H1 (cell line): ENCODE data around the gene TMEM163. TPM values are rescaled to one million over a fixed set of nuclear protein-coding genes. Genes with fewer than 3 reads are reported as not detected.

Experiments
- CTCF ChIA-PET: fragments of 300-600 bp; sonication (Branson Sonifier 250); formaldehyde crosslinking; loops from one replicate; lab custom pipeline; 2021; ENCODE audit not compliant: partially characterized antibody; lab: Charles Lee
- POLR2A ChIA-PET: fragments of 300-600 bp; sonication (Branson Sonifier 250); formaldehyde crosslinking; loops from one replicate; lab custom pipeline; 2021; ENCODE audit warnings: inconsistent platforms; ENCODE audit not compliant: partially characterized antibody; lab: Charles Lee
- DNase-seq, 2 experiments: peaks; one replicate each; pipeline versions ENCODE4 v3.0.0 to v3.0.0-alpha.2; 2010 to 2022; ENCODE audit warnings: low spot score in 2 of 2, low read depth in 1 of 2, mixed read lengths in 1 of 2
- FAIRE-seq: peaks from 2 replicates; lab custom pipeline; 2011; peaks lifted over from hg19 to GRCh38; lab: Jason Lieb, UNC
- H2AFZ ChIP-seq: 2 replicates; pipeline ENCODE4 v1.8.1; 2012; ENCODE audit warnings: low read length, inconsistent platforms
- H2AK5ac ChIP-seq: 2 replicates; pipeline ENCODE4 v1.6.1; 2013; ENCODE audit warnings: low read depth, low read length
- H2BK120ac ChIP-seq: replicated peaks from 2 replicates; pipeline ENCODE3; 2013; ENCODE audit warnings: low read depth, low read length, inconsistent platforms
- H2BK12ac ChIP-seq: 2 replicates; pipeline ENCODE4 v1.6.1; 2013; ENCODE audit warnings: low read depth, low read length
- H2BK15ac ChIP-seq: 2 replicates; pipeline ENCODE4 v1.6.1; 2013; ENCODE audit warnings: low read length
- H2BK20ac ChIP-seq: 2 replicates; pipeline ENCODE4 v1.6.1; 2013; ENCODE audit warnings: low read length
- H2BK5ac ChIP-seq: 2 replicates; pipeline ENCODE4 v1.6.1; 2013; ENCODE audit warnings: low read depth, low read length
- H3K14ac ChIP-seq: 2 replicates; pipeline ENCODE4 v1.6.1; 2013; ENCODE audit warnings: inconsistent platforms; ENCODE audit not compliant: insufficient read length
- H3K18ac ChIP-seq: 2 replicates; pipeline ENCODE4 v1.6.1; 2013; ENCODE audit warnings: low read length; ENCODE audit errors: extremely low read depth
- H3K23ac ChIP-seq: 2 replicates; pipeline ENCODE4 v1.6.1; 2013; ENCODE audit warnings: inconsistent platforms; ENCODE audit not compliant: insufficient read length
- H3K23me2 ChIP-seq: 2 replicates; pipeline ENCODE4 v1.6.1; 2013; ENCODE audit warnings: low read depth, low read length
- H3K27ac ChIP-seq: 2 replicates; pipeline ENCODE4 v1.6.1; 2011; ENCODE audit warnings: low read depth, low read length, inconsistent platforms
- H3K27me3 ChIP-seq, 4 experiments: replicated peaks in 1 of 4; 1 replicate in 1 of 4; 2 replicates in 3 of 4; pipeline versions ENCODE4 v1.6.1 to v1.8.1; 2011 to 2013; ENCODE audit warnings: low read length in 3 of 4, mild to moderate bottlenecking in 3 of 4, inconsistent platforms in 2 of 4, mixed read lengths in 2 of 4, moderate library complexity in 1 of 4; ENCODE audit not compliant: control insufficient read depth in 3 of 4, insufficient read depth in 3 of 4; ENCODE audit errors: extremely low read depth in 1 of 4
- H3K36me3 ChIP-seq, 4 experiments: 2 replicates each; pipeline versions ENCODE4 v1.6.1 to v1.8.1; 2011 to 2013; ENCODE audit warnings: mild to moderate bottlenecking in 4 of 4, low read length in 3 of 4, moderate library complexity in 2 of 4, control low read depth in 1 of 4, inconsistent platforms in 1 of 4; ENCODE audit not compliant: insufficient read depth in 4 of 4, control insufficient read depth in 2 of 4
- H3K4ac ChIP-seq: replicated peaks from 2 replicates; pipeline ENCODE3; 2013; ENCODE audit warnings: low read length, low read depth, mixed read lengths, inconsistent platforms; ENCODE audit not compliant: insufficient read length
- H3K4me1 ChIP-seq, 4 experiments: replicated peaks in 1 of 4; 1 replicate in 1 of 4; 2 replicates in 3 of 4; pipeline versions ENCODE4 v1.6.1 to v1.8.1; 2011 to 2013; ENCODE audit warnings: low read length in 3 of 4, inconsistent platforms in 2 of 4, mixed read lengths in 1 of 4; ENCODE audit not compliant: insufficient read depth in 4 of 4, control insufficient read depth in 3 of 4
- H3K4me2 ChIP-seq, 2 experiments: 2 replicates each; pipeline versions ENCODE4 v1.6.1 to v1.8.1; 2011 to 2013; ENCODE audit warnings: low read depth in 2 of 2, low read length in 2 of 2, control low read depth in 1 of 2, inconsistent platforms in 1 of 2, mild to moderate bottlenecking in 1 of 2; ENCODE audit not compliant: insufficient read depth in 1 of 2
- H3K4me3 ChIP-seq, 4 experiments: fragments of 200-600, 300-600 bp in 1 of 4; sonication (generic), shearing (Covaris generic), sonication (Bioruptor Twin) in 1 of 4; 2 replicates each; pipeline versions ENCODE4 v1.5.1 to v1.8.1; 2011 to 2016; ENCODE audit warnings: low read length in 4 of 4, low read depth in 3 of 4, control low read depth in 2 of 4, inconsistent platforms in 2 of 4, mild to moderate bottlenecking in 2 of 4, mixed read lengths in 1 of 4, moderate library complexity in 1 of 4; ENCODE audit not compliant: insufficient read depth in 2 of 4; ENCODE audit errors: extremely low read depth in 1 of 4
- H3K56ac ChIP-seq: replicated peaks from 2 replicates; pipeline ENCODE3; 2013; ENCODE audit warnings: low read depth, mild to moderate bottlenecking, mixed read lengths, low read length, inconsistent platforms; ENCODE audit not compliant: insufficient read length
- H3K79me1 ChIP-seq: 2 replicates; pipeline ENCODE4 v1.6.1; 2013; ENCODE audit warnings: low read depth, low read length, control low read depth
- H3K79me2 ChIP-seq, 2 experiments: 2 replicates each; pipeline versions ENCODE4 v1.6.1 to v1.8.1; 2012 to 2013; ENCODE audit warnings: low read length in 2 of 2, mild to moderate bottlenecking in 2 of 2, inconsistent platforms in 1 of 2; ENCODE audit not compliant: insufficient read depth in 2 of 2, control insufficient read depth in 1 of 2
- H3K9ac ChIP-seq, 4 experiments: replicated peaks in 1 of 4; 1 replicate in 1 of 4; 2 replicates in 3 of 4; pipeline versions ENCODE4 v1.6.1 to v1.8.1; 2011 to 2013; ENCODE audit warnings: low read depth in 3 of 4, low read length in 3 of 4, control low read depth in 2 of 4, mild to moderate bottlenecking in 2 of 4, moderate library complexity in 2 of 4, inconsistent platforms in 1 of 4; ENCODE audit errors: extremely low read depth in 1 of 4
- H3K9me3 ChIP-seq, 2 experiments: 2 replicates each; pipeline versions ENCODE4 v1.6.1 to v1.8.1; 2012 to 2013; ENCODE audit warnings: mild to moderate bottlenecking in 2 of 2, moderate library complexity in 2 of 2, control low read depth in 1 of 2, inconsistent platforms in 1 of 2, low read depth in 1 of 2, low read length in 1 of 2, mixed read lengths in 1 of 2; ENCODE audit not compliant: insufficient read depth in 2 of 2
- H4K20me1 ChIP-seq, 2 experiments: replicated peaks in 1 of 2; 2 replicates each; pipeline versions ENCODE3 to v1.8.1; 2011 to 2013; ENCODE audit warnings: inconsistent platforms in 2 of 2, low read length in 2 of 2, mild to moderate bottlenecking in 1 of 2; ENCODE audit not compliant: insufficient read depth in 2 of 2, control insufficient read depth in 1 of 2
- H4K5ac ChIP-seq: 2 replicates; pipeline ENCODE4 v1.6.1; 2013; ENCODE audit warnings: low read length, low read depth, mixed read lengths, inconsistent platforms; ENCODE audit not compliant: insufficient read length
- H4K8ac ChIP-seq: 2 replicates; pipeline ENCODE4 v1.8.0; 2013; ENCODE audit warnings: mild to moderate bottlenecking, moderate library complexity, low read length, inconsistent platforms; ENCODE audit not compliant: insufficient read depth; ENCODE audit errors: extremely low read depth
- H4K91ac ChIP-seq: replicated peaks from 2 replicates; pipeline ENCODE3; 2013; ENCODE audit warnings: low read length, mixed read lengths, inconsistent platforms; ENCODE audit not compliant: insufficient read length
- CREB1 ChIP-seq: IDR thresholded peaks from 2 replicates; pipeline ENCODE4 v1.6.1; 2012; ENCODE audit warnings: inconsistent platforms
- KDM5A ChIP-seq: fragments of 200-600 bp; IDR thresholded peaks from 2 replicates; pipeline ENCODE4 v1.7.1; 2012; ENCODE audit warnings: mild to moderate bottlenecking, low read length, inconsistent platforms, mixed read lengths
- PHF8 ChIP-seq: fragments of 200-600 bp; sonication (generic); conservative IDR thresholded peaks from 2 replicates; pipeline ENCODE4 v1.7.1; 2012; ENCODE audit warnings: low read depth, mild to moderate bottlenecking, inconsistent platforms, low read length, moderate library complexity
- POU5F1 ChIP-seq: IDR thresholded peaks from 2 replicates; pipeline ENCODE4 v1.6.1; 2011; ENCODE audit warnings: low read depth, mild to moderate bottlenecking, low read length, moderate library complexity
- SIN3A ChIP-seq, 2 experiments: IDR thresholded peaks in 1 of 2; conservative IDR thresholded peaks in 1 of 2; 2 replicates each; pipeline ENCODE4 v1.6.1; 2011 to 2012; ENCODE audit warnings: low read length in 2 of 2, improper control_type of control experiment in 1 of 2, low read depth in 1 of 2, mild to moderate bottlenecking in 1 of 2
- TAF1 ChIP-seq: IDR thresholded peaks from 2 replicates; pipeline ENCODE4 v1.6.1; 2011; ENCODE audit warnings: mild to moderate bottlenecking, low read depth, low read length
- TAF7 ChIP-seq: optimal IDR thresholded peaks from 2 replicates; pipeline ENCODE3; 2011; ENCODE audit warnings: low read depth, mild to moderate bottlenecking, inconsistent platforms, low read length, moderate library complexity, borderline replicate concordance
- USF2 ChIP-seq: IDR thresholded peaks from 2 replicates; pipeline ENCODE4 v1.6.1; 2011; ENCODE audit warnings: low read length, improper control_type of control experiment
- WGBS, 2 experiments: shearing (Covaris generic) in 1 of 2; methylation state at CpG; one replicate each; pipeline versions ENCODE4 v1.1.6 to v1.1.7; 2013 to 2015; ENCODE audit warnings: low lambda C conversion rate in 2 of 2, mixed read lengths in 2 of 2, inconsistent platforms in 1 of 2, low coverage in 1 of 2, missing lambda C conversion rate in 1 of 2; ENCODE audit not compliant: insufficient replicate concordance in 2 of 2, insufficient coverage in 1 of 2, insufficient read length in 1 of 2; ENCODE audit errors: extremely low coverage in 1 of 2, missing lambda C conversion rate in 1 of 2; 5-methylcytosine and 5-hydroxymethylcytosine counted together
- polyA plus RNA-seq, 7 experiments: library from polyadenylated mRNA; depleted of rRNA in 3 of 7; stranded (reverse) in 5 of 7; unstranded in 2 of 7; fragments of >200 nt in 5 of 7; fragments of 200-250 nt in 2 of 7; gene quantifications; 1 replicate in 5 of 7; 2 replicates in 1 of 7; 4 replicates in 1 of 7; pipeline versions ENCODE4 v1.2.1 to v1.2.3, GENCODE V29; 2011 to 2013; ENCODE audit warnings: missing spikeins in 2 of 7, mixed read lengths in 2 of 7
- total RNA-seq: library from RNA; stranded (reverse); fragmentation: NEBNext Ultra II Directional; extraction: Animal tissue kit (Norgen Biotek cat#: 25700); gene quantifications from 2 replicates; pipeline ENCODE4 v1.2.1, GENCODE V29; 2021

The TMEM163 gene
- total and polyA plus RNA-seq, 2 of the 8 experiments (the other 6 are each of a cell fraction or from before 2014, with no cell fraction given) = 2.8 to 3.2 TPM

- Histone ChIP-seq H3K4me3 (no peak overlapping the region), H2AK5ac (no peak overlapping the region), H2BK5ac (no peak overlapping the region), H2BK15ac (no peak overlapping the region), H3K27ac (no peak overlapping the region), H3K4ac (no peak overlapping the region), H3K18ac (no peak overlapping the region), H3K56ac (no peak overlapping the region), H4K8ac (no peak overlapping the region; the same call in 1 of the 2 replicates), H3K14ac (no peak overlapping the region), H3K36me3 (no peaks in the 10 kb centered on the region), H2BK12ac (no peak overlapping the region), H2BK20ac (no peak overlapping the region), H3K27me3 (no peaks in the 10 kb centered on the region), H2BK120ac (no peak overlapping the region), H3K9me3 (no peaks in the 10 kb centered on the region), H3K79me2 (no peaks in the 10 kb centered on the region), H3K4me2 (no peak overlapping the region), H3K9ac (no peak overlapping the region), H2AFZ (no peak overlapping the region), H4K20me1 (no peaks in the 10 kb centered on the region), H3K79me1 (no peaks in the 10 kb centered on the region), H3K4me1 (peaks cover 0 to 6% (median 1%) of the 10 kb centered on the region in 4 experiments; a peak in 1 of 7 replicates), H3K23me2 (no peaks in the 10 kb centered on the region), H4K91ac (peak overlapping the region; percentile 17), H4K5ac (no peak overlapping the region), H3K23ac (no peak overlapping the region)
- DNase-seq (no peak), FAIRE-seq (no peak)
- ChIA-PET POLR2A (interaction anchor here (0.6 kb wide), 1 partner anchor 36 kb away, joined by 3 read pairs; no protein-coding TSS in a partner anchor), CTCF (interaction anchor here (1.1 to 1.4 kb wide), 2 partner anchors 11 to 20 kb away, joined by 3 read pairs; no protein-coding TSS in a partner anchor)
- no peak for TF ChIP-seq POU5F1
- no peak for TF ChIP-seq SIN3A (conservative IDR thresholded peaks at IDR 0.05 in 1 of 2, IDR thresholded peaks at IDR 0.05 in 1 of 2; ENCODE audit: low read depth in 1 of 2, low read length in 2 of 2)
- no peak for TF ChIP-seq PHF8
- TF ChIP-seq KDM5A = no peak
- no peak for TF ChIP-seq USF2
- TF ChIP-seq TAF7 = no peak
- TF ChIP-seq CREB1 = no peak
- no peak for TF ChIP-seq TAF1
- 87% methylated on average over 12 of the region's 12 CpGs; no CpG with 5 or more reads in 1 of the 2 experiments for WGBS, 2 experiments
These were observed 41.8 kb downstream of the TMEM163 start for GRCh38 chr2:134676960-134677359.
